CD4-positive, alpha-beta T cell treated with Interleukin-12 subunit alpha and Interleukin-12 subunit beta, for 1 hour (primary cell): ENCODE measurements around the gene MXRA7.
"Not testable (repeated sequence)": the region's sequence is repeated elsewhere in the genome, so short reads cannot be mapped to it uniquely, and the experiment has no call there.

ENCODE experiments used
- DNase-seq: peaks from one replicate; pipeline ENCODE4 v3.0.0-alpha.2; 2020

The MXRA7 gene

DNA sequence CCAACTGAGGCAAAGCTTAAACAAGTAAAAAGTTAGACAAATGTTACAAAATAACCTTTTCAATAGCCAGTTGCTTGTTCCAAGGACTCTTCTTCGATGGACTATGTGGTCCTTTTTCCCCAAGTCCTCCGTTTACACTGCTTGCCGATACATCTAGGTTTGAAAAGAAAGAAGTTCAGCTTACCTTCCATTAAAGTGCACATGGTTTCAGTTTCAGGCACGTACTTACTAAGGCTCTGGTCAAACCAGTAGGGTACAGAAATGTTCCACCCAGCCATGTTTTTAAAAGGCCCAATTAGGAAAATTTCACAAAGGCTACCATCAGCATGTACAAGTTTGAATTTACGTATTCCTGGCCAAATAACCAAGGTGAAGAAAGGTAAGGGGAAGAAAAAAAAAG, 24.2 kb upstream of the MXRA7 start:
- peak; percentile 51 for DNase-seq

DNA sequence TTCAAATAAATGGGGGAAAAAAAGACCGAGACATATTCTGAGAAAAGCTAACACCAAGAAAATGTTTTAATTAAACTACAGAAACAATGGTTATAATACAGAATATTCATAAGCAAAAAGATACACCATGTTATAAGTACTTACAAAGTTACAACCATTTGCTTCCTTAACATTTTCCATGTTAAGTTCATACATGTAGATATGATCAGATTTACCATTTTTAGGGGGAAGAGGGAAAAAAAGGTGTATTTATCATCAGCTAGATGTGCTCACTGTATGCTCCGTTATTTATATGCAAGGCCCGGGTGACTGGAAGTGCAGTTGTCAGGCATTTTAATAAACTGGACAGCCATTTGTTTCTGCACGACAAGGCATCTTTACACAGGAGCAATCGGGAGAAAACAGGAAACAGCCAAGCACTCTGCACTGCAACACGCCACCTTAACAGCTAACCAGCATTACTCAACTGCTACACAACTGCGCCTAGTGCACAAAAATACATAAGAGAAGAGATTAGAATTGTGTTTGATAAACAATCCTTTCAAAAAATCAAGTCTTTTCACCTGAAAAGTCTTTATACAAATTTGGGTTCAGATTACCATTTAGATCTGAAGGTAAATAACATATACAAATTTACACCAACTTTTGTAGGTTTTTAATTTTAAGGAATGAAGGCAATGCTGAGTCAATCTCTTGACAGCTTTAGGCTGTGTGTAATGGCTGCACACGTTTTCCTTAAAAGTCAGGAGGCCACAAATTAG, 23.5 kb upstream of the MXRA7 start:
- DNase-seq: no peak

DNA sequence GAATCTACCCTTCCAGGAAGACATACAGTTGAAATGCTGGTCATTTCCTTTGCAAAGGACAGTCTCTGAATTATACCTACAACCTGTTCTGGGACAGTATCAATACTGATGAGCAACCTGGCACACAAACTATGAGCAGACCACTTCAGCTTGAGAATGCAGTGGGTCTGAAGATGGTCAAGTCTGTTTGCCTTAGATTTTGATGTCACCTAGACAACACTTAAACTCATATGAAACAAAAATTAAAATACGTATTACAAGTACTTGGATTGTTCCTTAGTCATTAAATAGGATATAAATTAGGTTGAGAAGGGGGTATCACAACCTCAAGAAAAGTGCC, 22.8 kb upstream of the MXRA7 start:
- no peak for DNase-seq

DNA sequence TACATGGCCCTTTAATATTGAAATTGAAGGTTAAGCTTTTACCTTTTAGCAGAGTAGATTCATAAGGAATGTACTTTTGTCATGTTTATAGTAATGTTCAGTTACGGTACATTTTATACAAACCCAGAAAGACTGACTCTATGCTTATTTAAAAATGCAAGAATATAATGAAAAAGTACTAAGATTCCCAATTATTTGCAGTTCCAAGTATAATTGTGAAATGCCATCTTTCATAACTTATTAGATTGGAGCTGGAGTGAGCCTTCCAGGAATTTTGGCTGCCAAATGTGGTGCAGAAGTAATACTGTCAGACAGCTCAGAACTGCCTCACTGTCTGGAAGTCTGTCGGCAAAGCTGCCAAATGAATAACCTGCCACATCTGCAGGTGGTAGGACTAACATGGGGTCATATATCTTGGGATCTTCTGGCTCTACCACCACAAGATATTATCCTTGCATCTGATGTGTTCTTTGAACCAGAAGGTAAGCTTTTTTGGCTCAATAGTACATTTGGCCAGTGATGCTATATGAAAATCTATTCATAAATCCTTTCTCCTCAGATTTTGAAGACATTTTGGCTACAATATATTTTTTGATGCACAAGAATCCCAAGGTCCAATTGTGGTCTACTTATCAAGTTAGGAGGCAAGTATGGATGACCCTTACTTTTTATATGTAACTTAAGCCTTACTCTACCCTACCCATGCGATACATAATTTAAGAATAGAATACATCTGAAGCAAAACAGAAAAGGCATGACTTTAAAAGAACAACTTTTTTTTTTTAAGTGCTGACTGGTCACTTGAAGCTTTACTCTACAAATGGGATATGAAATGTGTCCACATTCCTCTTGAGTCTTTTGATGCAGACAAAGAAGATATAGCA, 22.2 kb upstream of the MXRA7 start:
- no peak for DNase-seq

DNA sequence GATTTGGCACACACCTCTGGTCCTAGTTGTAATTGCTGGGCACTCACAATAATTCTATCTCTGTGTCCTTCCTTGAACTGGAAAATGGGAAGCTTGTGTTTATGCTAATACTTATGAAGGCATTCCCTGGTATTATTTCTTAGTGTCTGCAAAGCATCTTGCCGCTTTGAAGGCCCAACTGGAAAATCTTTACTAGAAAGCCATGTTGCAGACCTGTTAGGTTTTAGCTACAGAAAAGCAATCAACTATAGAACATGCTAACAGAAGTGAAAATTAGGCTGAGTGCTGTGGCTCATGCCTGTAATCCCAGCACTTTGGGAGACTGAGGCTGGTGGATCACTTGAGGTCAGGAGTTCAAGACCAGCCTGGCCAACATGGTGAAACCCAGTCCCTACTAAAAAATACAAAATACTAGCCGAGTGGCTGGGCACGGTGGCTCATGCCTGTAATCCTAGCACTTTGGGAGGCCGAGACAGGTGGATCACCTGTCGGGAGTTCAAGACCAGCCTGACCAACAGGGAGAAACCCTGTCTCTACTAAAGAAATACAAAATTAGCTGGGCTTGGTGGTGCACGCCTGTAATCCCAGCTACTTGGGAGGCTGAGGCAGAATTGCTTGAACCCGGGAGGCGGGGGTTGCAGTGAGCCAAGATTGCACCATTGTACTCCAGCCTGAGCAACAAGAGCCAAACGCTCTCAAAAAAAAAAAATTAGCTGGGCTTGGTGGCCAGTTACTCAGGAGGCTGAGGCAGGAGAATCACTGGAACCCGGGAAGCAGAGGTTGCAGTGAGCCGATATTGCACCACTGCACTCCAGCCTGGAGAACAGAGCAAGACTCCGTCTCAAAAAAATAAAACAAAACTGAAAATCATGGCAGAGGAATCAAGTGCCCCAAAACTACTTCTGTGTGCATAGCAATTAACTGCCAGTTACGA, 21.3 kb upstream of the MXRA7 start:
- not testable (repeated sequence) for DNase-seq

DNA sequence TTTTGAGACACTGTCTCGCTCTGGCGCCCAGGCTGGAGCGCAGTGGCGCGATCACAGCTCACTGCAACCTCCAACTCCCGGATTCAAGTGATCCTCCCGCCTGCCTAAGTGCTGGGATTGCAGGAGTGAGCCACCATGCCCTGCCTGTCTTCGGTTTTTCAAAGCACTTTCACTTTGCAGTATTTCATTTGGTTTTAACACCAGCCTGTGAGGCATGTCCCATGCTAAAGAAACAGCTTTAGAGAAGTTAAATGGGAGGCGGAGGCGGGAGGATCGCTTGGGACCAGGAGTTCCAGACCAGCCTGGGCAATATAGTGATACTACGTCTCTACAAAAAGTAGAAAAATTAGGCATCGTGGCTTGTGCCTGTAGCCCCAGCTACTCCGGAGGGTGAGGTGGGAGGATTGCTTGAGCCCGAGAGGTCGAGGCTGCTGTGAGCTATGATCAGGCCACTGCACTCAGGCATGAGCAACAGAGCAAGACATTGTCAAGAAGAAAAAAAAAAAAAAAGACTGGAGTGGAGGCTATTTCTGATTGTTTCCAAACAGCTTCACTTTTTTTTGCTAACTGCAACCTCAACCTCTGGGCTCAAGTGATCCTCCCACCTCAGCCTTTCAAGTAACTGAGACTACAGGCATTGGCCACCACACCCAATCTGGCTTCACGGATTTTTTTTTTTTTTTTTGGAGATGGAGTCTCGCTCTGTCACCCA, 17.1 kb upstream of the MXRA7 start:
- peak; percentile 37 for DNase-seq

DNA sequence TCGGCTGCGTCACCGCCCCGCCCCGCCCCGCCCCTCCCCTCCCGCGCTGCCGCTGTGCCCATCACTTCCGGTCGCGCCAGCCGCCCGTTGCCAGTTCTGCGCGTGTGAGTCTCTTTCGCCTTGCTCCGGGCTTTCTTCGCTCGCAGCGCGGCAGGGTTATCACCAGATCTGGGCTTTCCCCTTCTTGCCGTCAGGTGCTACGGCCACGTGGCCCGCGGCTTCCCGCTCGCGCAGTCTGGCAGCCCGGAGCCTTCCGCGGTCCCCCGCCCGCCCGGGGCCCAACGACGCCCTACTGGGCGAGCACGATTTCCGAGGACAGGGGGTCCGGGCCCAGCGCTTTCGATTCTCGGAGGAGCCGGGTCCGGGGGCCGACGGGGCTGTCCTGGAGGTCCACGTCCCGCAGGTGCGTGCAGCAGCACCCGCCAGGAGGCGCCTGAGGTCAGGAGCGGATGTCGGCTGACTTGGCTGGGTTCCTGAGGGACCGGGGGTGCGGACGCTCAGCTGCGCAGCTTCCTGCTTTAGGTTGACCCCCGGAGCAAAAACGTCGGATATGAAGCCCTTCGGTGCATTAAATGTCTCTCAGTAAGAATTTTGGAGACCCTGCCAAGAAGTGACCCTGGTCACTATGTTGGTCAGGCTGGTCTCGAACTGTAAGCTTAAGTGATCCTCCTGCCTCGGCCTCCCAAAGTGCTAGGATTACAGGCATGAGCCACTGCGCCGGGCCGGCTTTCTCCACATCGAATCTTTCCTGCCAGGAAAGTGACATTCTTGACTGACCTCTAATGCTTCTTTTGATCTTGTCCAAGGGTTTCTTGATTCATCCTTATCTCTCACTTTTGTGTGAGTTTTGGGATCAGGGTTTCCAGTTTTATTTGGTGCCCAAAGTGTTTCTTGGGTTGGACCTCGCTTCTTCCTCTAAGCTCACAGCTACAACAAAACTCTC, 16.3 kb upstream of the MXRA7 start, which contains the start of gene METTL23:
Gene METTL23, plus strand, starts transcription at position 64 of the 943 bp plus-strand sequence. CDS start 2,872 bp downstream, outside the sequence.
- DNase-seq: no peak

DNA sequence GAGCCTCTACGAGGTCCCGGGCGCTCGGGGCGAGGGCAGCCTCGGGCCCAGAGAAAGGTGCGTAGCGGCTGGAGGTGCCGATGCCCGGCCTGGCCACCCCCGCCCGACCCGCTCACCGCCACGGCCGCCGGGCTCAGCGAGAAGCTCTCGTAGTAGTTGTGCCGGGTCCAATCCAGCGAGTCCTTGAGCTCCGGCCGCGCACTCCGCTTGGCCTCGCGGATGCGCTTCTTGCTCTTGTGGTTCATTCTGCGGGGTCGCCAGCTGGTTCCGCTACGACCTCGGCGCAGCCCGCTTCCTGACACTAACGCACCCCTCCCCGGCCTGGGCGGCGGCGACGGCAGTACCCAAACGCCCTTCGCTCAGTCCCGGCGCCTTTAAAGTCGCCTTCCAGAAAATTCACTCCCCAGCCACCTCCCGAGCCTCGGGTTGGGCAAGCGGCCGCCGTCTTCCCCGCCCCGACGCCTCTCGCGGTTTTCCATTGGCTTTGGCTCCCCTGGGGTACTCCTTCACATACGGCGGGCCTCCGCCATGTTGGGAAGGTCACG, 15.5 kb upstream of the MXRA7 start, which contains the start of gene JMJD6:
Gene JMJD6, minus strand, starts transcription at position 376 of the 545 bp plus-strand sequence. Its CDS starts 131 bp downstream, at position 245.
- DNase-seq: peak; percentile 97

DNA sequence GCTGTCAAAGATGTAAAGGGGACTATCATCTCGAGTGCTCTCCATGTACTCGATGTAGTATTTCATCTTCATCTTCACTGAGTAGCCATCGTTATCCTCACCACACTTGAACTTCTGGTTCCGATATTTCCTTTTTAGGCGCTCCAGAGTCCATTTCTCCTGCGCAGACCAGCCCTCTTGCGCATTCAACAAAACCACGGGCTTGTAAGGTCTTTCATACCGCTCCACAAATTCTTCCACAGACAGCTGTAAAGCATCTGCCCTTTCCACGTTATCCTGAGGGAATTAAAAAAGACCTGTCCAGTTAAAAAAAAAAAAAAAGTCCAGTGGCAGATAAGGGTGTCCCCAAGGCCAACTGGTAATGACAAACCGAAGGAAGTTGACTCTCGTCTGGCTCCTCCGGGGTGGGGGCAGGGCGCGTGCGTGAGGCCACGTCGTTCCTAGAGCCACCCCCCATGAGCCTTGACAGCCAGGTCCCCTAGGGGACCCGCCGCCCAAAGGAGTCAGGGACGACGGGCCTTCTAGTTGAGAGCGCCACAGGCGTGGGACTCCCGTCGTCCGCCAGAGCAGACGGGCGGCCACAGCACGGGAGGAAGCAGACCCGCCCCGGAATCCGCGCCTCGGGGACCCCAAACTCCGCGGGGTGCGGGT, 14.9 kb upstream of the MXRA7 start:
- peak; percentile 73 for DNase-seq

DNA sequence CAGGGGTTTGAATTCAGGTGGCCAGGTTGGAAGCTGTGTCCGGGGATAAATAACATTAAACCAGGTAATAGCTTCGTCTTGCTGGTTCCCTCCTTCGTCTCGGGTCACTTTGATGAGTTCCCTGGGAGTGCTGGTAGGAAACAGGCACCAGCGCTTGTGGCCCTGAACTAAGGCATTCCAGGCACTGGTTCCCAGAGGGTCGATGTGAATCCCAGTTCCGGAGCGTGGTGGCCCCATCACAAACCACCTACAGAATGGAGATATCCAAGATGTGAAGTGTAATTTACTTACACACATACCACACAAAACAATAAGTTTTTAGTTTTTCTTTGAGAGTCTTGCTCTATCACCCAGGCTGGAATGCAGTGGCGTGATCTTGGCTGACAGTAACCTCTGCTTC, 13.0 kb upstream of the MXRA7 start:
- DNase-seq: no peak

DNA sequence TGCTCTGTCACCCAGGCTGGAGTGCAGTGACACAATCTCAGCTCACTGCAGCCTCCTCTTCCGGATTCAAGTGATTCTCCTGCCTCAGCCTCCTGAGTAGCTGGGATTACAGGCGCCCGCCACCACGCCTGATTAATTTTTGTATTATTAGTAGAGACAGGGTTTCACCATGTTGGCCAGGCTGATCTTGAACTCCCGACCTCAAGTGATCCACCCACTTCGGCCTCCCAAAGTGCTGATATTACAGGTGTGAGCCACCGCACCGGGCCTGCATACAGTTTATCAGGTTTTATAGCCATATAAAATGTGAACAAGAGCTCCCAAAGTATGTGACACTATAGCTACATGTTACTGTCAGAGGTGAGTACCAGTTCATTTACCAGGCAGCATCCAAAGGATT, 12.2 kb upstream of the MXRA7 start:
- DNase-seq: not testable (repeated sequence)

DNA sequence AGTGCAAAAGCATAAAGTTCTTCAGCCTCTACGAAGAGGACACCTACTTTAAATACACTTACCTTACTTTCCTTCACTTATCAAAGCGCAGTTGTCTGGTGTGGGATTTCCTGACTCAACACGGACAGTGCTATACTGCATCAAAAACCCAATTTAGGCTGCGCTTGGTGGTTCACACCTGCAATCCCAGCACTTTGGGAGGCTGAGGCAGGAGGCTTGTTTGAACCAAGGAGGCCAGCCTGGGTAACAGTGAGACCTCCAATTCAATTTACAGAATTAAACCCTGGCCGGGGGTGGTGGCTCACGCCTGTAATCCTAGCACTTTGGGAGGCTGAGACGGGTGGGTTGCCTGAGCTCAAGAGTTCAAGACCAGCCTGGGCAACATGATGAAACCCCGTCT, 11.5 kb upstream of the MXRA7 start:
- DNase-seq: no peak

DNA sequence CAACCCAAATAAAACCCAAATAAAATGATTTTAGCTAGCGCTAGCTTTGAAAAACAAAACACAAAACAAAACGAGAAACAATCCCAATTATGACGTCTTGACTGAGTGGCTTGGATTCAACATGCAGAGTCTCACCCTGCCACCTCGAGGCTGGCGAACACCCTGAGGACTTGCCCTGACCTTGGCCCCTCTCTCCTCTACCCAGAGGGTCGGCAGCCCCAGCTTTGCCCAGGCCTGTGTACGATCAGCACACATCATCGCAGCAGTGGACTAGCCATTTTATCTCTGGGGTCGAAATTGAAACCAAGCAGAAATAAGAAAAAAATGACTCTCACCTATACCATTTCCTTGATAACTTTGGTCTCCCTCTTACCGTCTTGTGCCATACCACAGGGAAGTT, 10.7 kb upstream of the MXRA7 start:
- no peak for DNase-seq

DNA sequence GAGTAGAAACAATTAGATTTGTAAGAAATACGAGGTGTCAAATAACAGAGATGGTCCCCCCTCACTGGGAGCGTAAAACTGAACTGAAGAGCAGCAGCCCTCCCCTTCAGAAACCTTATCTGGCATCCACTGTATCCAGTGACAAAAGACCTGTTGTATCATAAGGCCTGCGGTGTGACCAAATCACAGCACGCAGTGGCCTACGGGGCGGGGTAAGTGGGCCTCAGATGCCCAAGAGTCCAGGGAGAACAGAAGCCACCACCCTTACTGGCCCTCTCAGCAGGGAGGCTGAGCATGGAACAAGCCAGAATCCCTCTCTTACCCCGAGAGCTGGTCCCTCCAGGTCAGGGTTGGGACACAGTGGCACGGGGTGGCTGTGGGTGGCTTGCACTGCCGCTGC, 10.2 kb upstream of the MXRA7 start:
- no peak for DNase-seq

DNA sequence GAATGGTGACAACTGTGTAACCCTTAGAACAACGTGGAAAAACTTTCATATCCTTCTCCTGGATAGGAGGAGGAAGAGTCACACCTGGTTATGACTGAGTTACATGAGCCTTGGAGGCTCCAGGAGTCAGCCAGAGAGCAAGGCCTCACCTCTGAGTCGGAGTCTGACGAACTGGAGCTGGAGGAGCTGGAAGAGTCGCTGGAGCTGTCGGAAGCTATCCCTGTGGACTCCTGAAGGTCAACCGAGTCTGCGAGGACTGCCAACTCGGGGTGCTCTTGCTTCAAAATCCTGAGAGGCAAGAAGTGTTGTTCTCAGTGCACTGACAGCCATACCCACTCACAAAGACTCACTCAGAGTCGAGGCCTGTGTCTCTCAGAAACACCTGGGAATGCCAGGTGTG, 9.4 kb upstream of the MXRA7 start:
- DNase-seq: no peak

DNA sequence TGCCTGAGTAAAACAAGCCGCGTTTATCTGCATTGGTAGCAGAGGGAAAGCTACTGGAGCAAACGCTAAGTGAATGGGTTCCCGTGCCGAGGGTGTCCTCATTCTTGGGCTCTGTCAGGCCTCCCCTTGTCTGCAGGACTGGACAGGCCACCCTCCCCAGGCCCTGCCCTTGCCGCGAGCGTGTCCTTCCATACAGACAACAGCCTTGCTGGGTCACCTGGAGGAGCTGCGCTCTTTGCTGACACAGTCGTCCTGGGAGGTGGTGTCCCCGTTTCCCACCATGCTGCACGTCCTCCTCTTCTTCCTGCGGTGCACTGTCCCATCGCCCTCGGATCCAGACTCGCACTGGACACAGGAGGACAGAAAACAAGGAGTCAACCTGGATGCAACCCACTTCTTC, 7.8 kb upstream of the MXRA7 start:
- no peak for DNase-seq

DNA sequence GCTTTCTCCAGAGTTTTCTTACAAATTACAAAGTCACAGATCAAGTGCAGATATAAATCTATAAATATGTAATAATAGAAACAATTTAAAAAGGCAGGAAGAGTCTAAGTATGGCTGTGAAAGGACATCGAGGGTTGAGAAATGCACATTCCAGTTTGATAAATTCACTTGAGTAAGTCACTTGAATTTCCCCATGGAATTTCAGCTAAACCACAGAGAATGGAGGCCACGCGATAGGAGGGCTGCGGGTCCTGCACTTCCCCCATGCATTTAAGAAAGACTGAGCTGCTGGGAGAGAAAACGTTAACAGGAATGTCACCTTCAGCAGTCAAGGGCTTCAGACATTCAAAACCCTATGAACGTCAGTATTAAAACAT, 6.1 kb upstream of the MXRA7 start:
- no peak for DNase-seq

DNA sequence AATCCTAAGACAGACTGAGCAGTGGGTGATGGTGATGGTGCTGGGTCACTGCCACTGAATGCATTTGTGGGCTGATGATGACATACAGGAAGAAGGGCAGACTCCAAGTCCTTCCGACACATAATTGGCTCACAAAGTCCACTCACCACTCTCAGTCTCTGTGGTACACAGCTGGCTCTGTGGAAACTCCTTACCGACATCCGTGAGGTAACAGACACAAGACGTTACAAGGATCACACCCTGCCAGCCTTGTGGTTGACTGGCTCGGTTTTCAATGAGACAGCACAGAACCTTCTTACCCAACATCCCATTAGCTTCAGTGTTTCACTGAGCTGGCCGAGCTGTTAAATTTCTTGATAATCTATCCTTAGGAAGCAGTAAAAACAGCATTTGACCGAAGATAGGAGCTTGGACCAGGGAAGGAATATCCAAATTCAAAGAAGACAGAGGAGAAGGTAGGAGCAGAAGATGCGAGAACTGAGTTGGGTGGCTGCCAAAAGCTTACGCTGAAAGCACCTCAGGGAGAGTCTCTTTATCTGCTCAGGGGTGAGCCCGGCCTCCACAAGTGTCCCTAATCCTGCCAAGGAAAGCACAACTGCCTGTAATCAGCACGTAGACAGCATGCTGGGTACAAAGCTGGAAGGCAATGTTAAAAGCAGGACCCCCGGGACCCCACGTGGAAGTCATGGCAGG, 5.5 kb upstream of the MXRA7 start:
- DNase-seq: peak; percentile 86

DNA sequence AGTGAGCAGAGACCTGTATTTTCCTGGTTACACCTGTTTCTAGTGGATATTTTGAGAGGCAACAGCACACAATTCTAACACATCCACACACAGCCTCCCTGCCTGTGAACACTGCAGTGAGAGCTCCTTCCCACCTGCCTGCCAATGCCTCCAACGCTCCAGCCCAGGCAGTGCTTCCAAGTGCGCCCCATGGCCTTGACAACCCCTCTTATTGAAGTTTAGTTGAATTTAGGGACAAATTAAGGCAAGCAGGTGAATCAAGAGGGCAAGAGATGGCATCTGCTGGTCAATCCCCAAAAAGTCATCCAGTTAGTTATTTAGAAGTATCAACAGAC, 4.7 kb upstream of the MXRA7 start:
- DNase-seq: no peak
